MM.1S (cell line): ENCODE data around the gene MACROD2.

Experiments used
- DNase-seq: peaks from one replicate; pipeline ENCODE4 v3.0.0-alpha.2; 2015
- H2AFZ ChIP-seq: fragments of 300-600 bp; sonication (generic); 2 replicates; pipeline ENCODE4 v1.6.0; 2016; ENCODE audit warnings: antibody characterized with exemption, low read length
- H3F3A ChIP-seq: fragments of 300-600 bp; sonication (generic); 2 replicates; pipeline ENCODE4 v1.6.1; 2016; ENCODE audit warnings: mild to moderate bottlenecking, antibody characterized with exemption, low read length, moderate library complexity, mixed read lengths; ENCODE audit not compliant: insufficient read depth
- H3K27ac ChIP-seq: fragments of 300-600 bp; sonication (generic); 2 replicates; pipeline ENCODE4 v1.5.1; 2016; ENCODE audit warnings: mild to moderate bottlenecking, low read length
- H3K27me3 ChIP-seq: fragments of 300-600 bp; sonication (generic); replicated peaks from 2 replicates; pipeline ENCODE4 v1.6.0; 2016; ENCODE audit warnings: low read length; ENCODE audit not compliant: insufficient read depth
- H3K36me3 ChIP-seq: fragments of 300-600 bp; sonication (generic); replicated peaks from 2 replicates; pipeline ENCODE4 v1.6.1; 2016; ENCODE audit warnings: mild to moderate bottlenecking, low read length, mixed read lengths; ENCODE audit not compliant: insufficient read depth
- H3K4me1 ChIP-seq: fragments of 300-600 bp; sonication (generic); 2 replicates; pipeline ENCODE4 v1.6.1; 2016; ENCODE audit warnings: low read length, mixed read lengths
- H3K4me2 ChIP-seq: fragments of 300-600 bp; sonication (generic); 2 replicates; pipeline ENCODE4 v1.6.0; 2016; ENCODE audit warnings: low read depth, low read length
- H3K4me3 ChIP-seq: fragments of 300-600 bp; sonication (generic); 2 replicates; pipeline ENCODE4 v1.5.1; 2016; ENCODE audit warnings: low read length, mixed read lengths
- H3K79me2 ChIP-seq: fragments of 300-600 bp; sonication (generic); 2 replicates; pipeline ENCODE4 v1.6.1; 2016; ENCODE audit warnings: mixed run types, low read length, mixed read lengths
- H3K9ac ChIP-seq: fragments of 300-600 bp; sonication (generic); 2 replicates; pipeline ENCODE4 v1.6.1; 2016; ENCODE audit warnings: low read length, mixed read lengths
- H3K9me2 ChIP-seq: fragments of 300-600 bp; sonication (generic); replicated peaks from 2 replicates; pipeline ENCODE4 v1.6.1; 2016; ENCODE audit warnings: mild to moderate bottlenecking, low read length, mixed read lengths; ENCODE audit not compliant: insufficient read depth
- H3K9me3 ChIP-seq: fragments of 300-600 bp; sonication (generic); replicated peaks from 2 replicates; pipeline ENCODE4 v1.6.1; 2016; ENCODE audit warnings: mild to moderate bottlenecking, low read length, mixed read lengths; ENCODE audit not compliant: insufficient read depth
- H4K20me1 ChIP-seq: fragments of 300-600 bp; sonication (generic); 2 replicates; pipeline ENCODE4 v1.6.1; 2016; ENCODE audit warnings: mild to moderate bottlenecking, low read length, moderate library complexity, mixed read lengths; ENCODE audit not compliant: insufficient read depth
- EZH2 ChIP-seq: fragments of 300-600 bp; sonication (generic); optimal IDR thresholded peaks from 2 replicates; pipeline ENCODE3; 2017; ENCODE audit warnings: low read depth, mild to moderate bottlenecking, antibody characterized with exemption, low read length, mixed read lengths
- EZH2phosphoT487 ChIP-seq: fragments of 300-600 bp; sonication (generic); IDR thresholded peaks from 2 replicates; pipeline ENCODE4 v1.6.1; 2018; ENCODE audit warnings: antibody characterized with exemption, low read length
- TF ChIP-seq, protein P1 (sequence below): fragments of 300-600 bp; sonication (generic); IDR thresholded peaks from 2 replicates; pipeline ENCODE4 v1.5.1; 2016; ENCODE audit warnings: antibody characterized with exemption, low read length, mixed read lengths

The MACROD2 gene

GRCh38 chr20:14866841-14867514 is 871.7 kb downstream of the MACROD2 start:
- no peaks in the 10 kb centered on the region for H3K79me2 ChIP-seq
- DNase-seq: no peak
- H3K36me3 ChIP-seq: no peaks in the 10 kb centered on the region
- H3K27me3 ChIP-seq: no peaks in the 10 kb centered on the region
- no peaks in the 10 kb centered on the region for H4K20me1 ChIP-seq
- TF ChIP-seq EZH2: no peak
- TF ChIP-seq, protein P1, sequence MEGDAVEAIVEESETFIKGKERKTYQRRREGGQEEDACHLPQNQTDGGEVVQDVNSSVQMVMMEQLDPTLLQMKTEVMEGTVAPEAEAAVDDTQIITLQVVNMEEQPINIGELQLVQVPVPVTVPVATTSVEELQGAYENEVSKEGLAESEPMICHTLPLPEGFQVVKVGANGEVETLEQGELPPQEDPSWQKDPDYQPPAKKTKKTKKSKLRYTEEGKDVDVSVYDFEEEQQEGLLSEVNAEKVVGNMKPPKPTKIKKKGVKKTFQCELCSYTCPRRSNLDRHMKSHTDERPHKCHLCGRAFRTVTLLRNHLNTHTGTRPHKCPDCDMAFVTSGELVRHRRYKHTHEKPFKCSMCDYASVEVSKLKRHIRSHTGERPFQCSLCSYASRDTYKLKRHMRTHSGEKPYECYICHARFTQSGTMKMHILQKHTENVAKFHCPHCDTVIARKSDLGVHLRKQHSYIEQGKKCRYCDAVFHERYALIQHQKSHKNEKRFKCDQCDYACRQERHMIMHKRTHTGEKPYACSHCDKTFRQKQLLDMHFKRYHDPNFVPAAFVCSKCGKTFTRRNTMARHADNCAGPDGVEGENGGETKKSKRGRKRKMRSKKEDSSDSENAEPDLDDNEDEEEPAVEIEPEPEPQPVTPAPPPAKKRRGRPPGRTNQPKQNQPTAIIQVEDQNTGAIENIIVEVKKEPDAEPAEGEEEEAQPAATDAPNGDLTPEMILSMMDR: no peak
- TF ChIP-seq EZH2phosphoT487: no peak
- H3F3A ChIP-seq: no peaks in the 10 kb centered on the region
- H3K9me3 ChIP-seq: no peaks in the 10 kb centered on the region
- no peak overlapping the region for H2AFZ ChIP-seq
- no peaks in the 10 kb centered on the region for H3K9me2 ChIP-seq
- H3K27ac ChIP-seq: no peak overlapping the region
- H3K4me2 ChIP-seq: no peak overlapping the region
- H3K4me3 ChIP-seq: no peak overlapping the region
- H3K4me1 ChIP-seq: peaks cover 6% of the 10 kb centered on the region; the same call in 1 of the 2 replicates
- no peak overlapping the region for H3K9ac ChIP-seq

DNA sequence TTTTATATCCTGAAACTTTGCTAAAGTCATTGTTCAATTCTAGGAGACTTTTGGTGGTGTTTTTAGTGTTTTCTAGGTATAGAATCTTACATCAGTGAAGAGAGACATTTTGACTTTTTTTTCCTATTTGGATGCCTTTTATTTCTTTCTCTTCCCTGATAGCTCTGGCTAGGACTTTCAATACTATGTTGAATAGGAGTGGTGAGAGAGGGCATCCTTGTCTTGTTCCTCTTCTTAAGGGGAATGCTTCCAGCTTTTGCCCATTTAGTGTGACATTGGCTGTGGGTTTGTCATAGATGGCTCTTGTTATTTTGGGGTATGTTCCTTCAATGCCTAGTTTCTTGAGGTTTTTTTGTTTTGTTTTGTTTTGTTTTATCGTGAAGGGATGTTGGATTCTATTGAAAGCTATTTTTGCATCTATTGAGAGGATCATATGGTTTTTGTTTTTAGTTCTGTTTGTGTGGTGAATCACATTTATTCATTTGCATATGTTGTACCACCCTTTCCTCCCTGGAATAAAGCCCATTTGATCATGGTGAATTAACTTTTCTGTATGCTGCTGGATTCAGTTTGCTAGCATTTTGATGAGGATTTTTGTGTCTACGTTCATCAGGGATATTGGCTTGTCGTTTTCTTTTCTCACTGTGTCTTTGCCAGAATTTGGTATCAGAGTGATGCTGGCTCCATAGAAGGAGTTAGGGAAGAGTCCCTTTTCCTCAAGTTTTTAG is 882.1 kb downstream of the MACROD2 start:
- Histone ChIP-seq H3K9me3 (no peaks in the 10 kb centered on the region), H3K27ac (no peak overlapping the region), H3K9ac (no peak overlapping the region), H3K4me1 (peaks cover 8% of the 10 kb centered on the region; the same call in 1 of the 2 replicates), H3F3A (no peaks in the 10 kb centered on the region), H3K4me3 (no peak overlapping the region), H4K20me1 (no peaks in the 10 kb centered on the region), H3K27me3 (no peaks in the 10 kb centered on the region), H2AFZ (no peak overlapping the region), H3K36me3 (no peaks in the 10 kb centered on the region), H3K79me2 (no peaks in the 10 kb centered on the region), H3K9me2 (no peaks in the 10 kb centered on the region), H3K4me2 (no peak overlapping the region)
- TF ChIP-seq, protein P1: no peak
- TF ChIP-seq EZH2phosphoT487 (no peak), EZH2 (no peak)
- no peak for DNase-seq

DNA sequence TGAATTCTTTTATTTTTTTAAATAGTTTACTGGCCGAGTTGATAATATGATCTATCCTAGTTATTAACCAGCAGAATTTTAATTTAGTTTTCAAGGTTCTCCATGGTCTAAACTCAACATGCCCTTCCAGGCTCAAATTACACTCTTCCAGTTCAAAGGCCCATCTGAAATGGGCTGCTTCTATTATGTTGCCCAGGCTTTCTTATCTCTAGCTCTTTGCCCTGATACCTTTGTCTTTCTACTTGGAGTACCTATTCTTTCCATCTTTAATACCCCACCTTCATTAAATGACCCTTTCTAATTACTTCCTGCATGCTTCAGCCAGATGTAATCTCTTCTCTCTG is 883.3 kb downstream of the MACROD2 start:
- H3K27me3 ChIP-seq: no peaks in the 10 kb centered on the region
- H3K79me2 ChIP-seq: no peaks in the 10 kb centered on the region
- H3F3A ChIP-seq: no peaks in the 10 kb centered on the region
- no peak overlapping the region for H2AFZ ChIP-seq
- H3K9me3 ChIP-seq: no peaks in the 10 kb centered on the region
- no peak overlapping the region for H3K4me3 ChIP-seq
- DNase-seq: no peak
- no peak overlapping the region for H3K9ac ChIP-seq
- H3K36me3 ChIP-seq: no peaks in the 10 kb centered on the region
- no peaks in the 10 kb centered on the region for H3K9me2 ChIP-seq
- no peak overlapping the region for H3K4me2 ChIP-seq
- no peaks in the 10 kb centered on the region for H4K20me1 ChIP-seq
- TF ChIP-seq, protein P1: no peak
- TF ChIP-seq EZH2: no peak
- TF ChIP-seq EZH2phosphoT487: no peak
- H3K27ac ChIP-seq: no peak overlapping the region
- H3K4me1 ChIP-seq: peaks cover 8% of the 10 kb centered on the region; the same call in 1 of the 2 replicates
